Psoas muscle (tissue), 8 donors: ENCODE data around the gene TRPM3. TPM values are rescaled to one million over a fixed set of nuclear protein-coding genes. Genes with fewer than 3 reads are reported as not detected.

Experiments used
- ATAC-seq, 4 donors: fragments of 200-7000 bp; cut with Tn5 transposase; one replicate each; pipeline ENCODE4 v1.9.1; 2020; ENCODE audit warnings: moderate library complexity in 3 of 4, mild to moderate bottlenecking in 2 of 4
- DNase-seq, 2 donors: peaks; one replicate each; pipeline ENCODE4 v3.0.0-alpha.2; 2020
- H3K27ac ChIP-seq: fragments of 200-600 bp; one replicate; pipeline ENCODE4 v1.8.0; 2022
- H3K27me3 ChIP-seq, 3 donors: fragments of 200-600 bp in 1 of 3; one replicate each; pipeline versions ENCODE4 v1.6.1 to v1.8.0; 2013 to 2022; ENCODE audit warnings: low read length in 2 of 3, mild to moderate bottlenecking in 2 of 3, moderate library complexity in 1 of 3; ENCODE audit not compliant: insufficient read depth in 3 of 3
- H3K36me3 ChIP-seq, 2 donors: fragments of 200-600 bp in 1 of 2; one replicate each; pipeline versions ENCODE4 v1.6.1 to v1.8.0; 2013 to 2022; ENCODE audit warnings: low read depth in 1 of 2, mild to moderate bottlenecking in 1 of 2, moderate library complexity in 1 of 2; ENCODE audit not compliant: insufficient read depth in 1 of 2
- H3K4me1 ChIP-seq: fragments of 200-600 bp; one replicate; pipeline ENCODE4 v1.8.0; 2022
- H3K4me3 ChIP-seq: fragments of 200-600 bp; one replicate; pipeline ENCODE4 v1.8.0; 2022; ENCODE audit warnings: mild to moderate bottlenecking
- H3K9me3 ChIP-seq: fragments of 200-600 bp; one replicate; pipeline ENCODE4 v1.8.0; 2022
- CTCF ChIP-seq: fragments of 200-600 bp; IDR thresholded peaks from one replicate; pipeline ENCODE4 v1.8.0; 2022; ENCODE audit warnings: antibody characterized with exemption
- WGBS, 3 donors: extraction: QIAGEN DNeasy Blood & Tissue Kit; methylation state at CpG; one replicate each; pipeline versions ENCODE4 v1.1.6 to v1.1.7; 2013; 5-methylcytosine and 5-hydroxymethylcytosine counted together
- intact Hi-C, 2 donors: fragments of 100-400 bp; cut with DNase I; formaldehyde crosslinking; loops; one replicate each; pipeline versions ENCODE4 v1.11.0 to v1.14.2; 2022
- polyA plus RNA-seq, 3 donors: library from polyadenylated mRNA; stranded (reverse); fragments of 200-250 nt; gene quantifications; one replicate each; pipeline ENCODE4 v1.2.3, GENCODE V29; 2013
- total RNA-seq, 4 donors: library from RNA; stranded (reverse); fragmentation: NEBNext Ultra II Directional in 2 of 4; extraction: Animal tissue kit (Norgen Biotek cat#: 25700) in 2 of 4; gene quantifications; one replicate each; pipeline versions ENCODE4 v1.2.1 to v1.2.4, GENCODE V29; 2021 to 2023
- donor health status: healthy with polysubstance abuse.
- donor health status: DM: no; HTN: no; CAD: no; lungs with moderate emphysema.
- donor health status: Bipolar disorder and iron deficiency.
- donor health status: healthy.
- donor health status: DM: yes; HTN: yes; CAD: no.
- donor health status: DM: no; HTN: no; CAD: no.
- donor health status: DM: no; HTN: no; CAD: no.
- donor health status: DM: yes; HTN: yes; CAD: no.

The TRPM3 gene
- total and polyA plus RNA-seq, 7 donors: 0.01 to 0.16 (median 0.06) TPM; not detected in 3

GRCh38 chr9:71004196-71004595 lies 117.2 kb downstream of the TRPM3 start:
- no peak overlapping the region for H3K27ac ChIP-seq
- H3K36me3 ChIP-seq: no peaks in the 10 kb centered on the region
- intact Hi-C loops: loop anchor here (5.0 to 10.0 kb wide), 2 partner anchors 359 to 362 kb away; no protein-coding TSS in a partner anchor
- peaks cover 7% of the 10 kb centered on the region for H3K9me3 ChIP-seq
- ATAC-seq: no peak
- WGBS, 3 donors: 95 to 97% (median 96%) methylated on average over 4 of the region's 4 CpGs
- no peak for TF ChIP-seq CTCF
- no peaks in the 10 kb centered on the region for H3K4me1 ChIP-seq
- no peak for DNase-seq
- no peak overlapping the region for H3K4me3 ChIP-seq
- peaks cover 0 to 2% (median 0%) of the 10 kb centered on the region in 3 donors for H3K27me3 ChIP-seq

DNA sequence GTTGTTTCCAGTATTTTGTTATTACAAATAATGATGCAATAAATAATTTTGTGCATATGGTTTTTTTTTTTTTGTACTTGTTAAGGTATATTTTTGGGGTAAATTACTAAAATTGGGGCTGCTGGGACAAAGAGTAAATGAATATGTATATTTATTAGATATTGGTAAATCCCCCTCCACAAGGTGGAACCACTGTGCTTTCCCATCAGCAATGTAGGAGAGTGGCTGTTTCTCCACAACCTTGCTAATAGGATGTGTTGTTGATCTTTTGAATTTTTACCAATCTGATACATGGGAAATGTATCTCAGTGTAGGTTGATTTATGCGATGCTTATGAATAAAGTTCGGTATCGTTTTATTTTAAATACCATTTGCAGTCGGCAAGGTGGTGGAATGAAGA lies 118.1 kb downstream of the TRPM3 start:
- Histone ChIP-seq H3K27ac (no peak overlapping the region), H3K4me3 (no peak overlapping the region), H3K4me1 (no peaks in the 10 kb centered on the region), H3K27me3 (peaks cover 0 to 2% (median 0%) of the 10 kb centered on the region in 3 donors), H3K36me3 (no peaks in the 10 kb centered on the region), H3K9me3 (peaks cover 7% of the 10 kb centered on the region)
- intact Hi-C loops: loop anchor here (5.0 to 10.0 kb wide), 2 partner anchors 359 to 361 kb away; no protein-coding TSS in a partner anchor
- 97 to 98% (median 97%) methylated on average over 4 of the region's 4 CpGs for WGBS, 3 donors
- ATAC-seq (no peak), DNase-seq (no peak)
- no peak for TF ChIP-seq CTCF

- intact Hi-C loops: loop anchor here (5.0 to 10.0 kb wide), 2 partner anchors 357 to 360 kb away; no protein-coding TSS in a partner anchor
- peaks cover 7% of the 10 kb centered on the region for H3K9me3 ChIP-seq
- peaks cover 0 to 2% (median 0%) of the 10 kb centered on the region in 3 donors for H3K27me3 ChIP-seq
- H3K27ac ChIP-seq: no peak overlapping the region
- H3K36me3 ChIP-seq: no peaks in the 10 kb centered on the region
- no peak overlapping the region for H3K4me3 ChIP-seq
- H3K4me1 ChIP-seq: no peaks in the 10 kb centered on the region
- ATAC-seq (no peak), DNase-seq (no peak)
- peak; percentile 38 for TF ChIP-seq CTCF
- 65 to 77% (median 66%) methylated on average over 5 of the region's 5 CpGs for WGBS, 3 donors
Measured at GRCh38 chr9:71001780-71002386, 119.5 kb downstream of the TRPM3 start.

DNA sequence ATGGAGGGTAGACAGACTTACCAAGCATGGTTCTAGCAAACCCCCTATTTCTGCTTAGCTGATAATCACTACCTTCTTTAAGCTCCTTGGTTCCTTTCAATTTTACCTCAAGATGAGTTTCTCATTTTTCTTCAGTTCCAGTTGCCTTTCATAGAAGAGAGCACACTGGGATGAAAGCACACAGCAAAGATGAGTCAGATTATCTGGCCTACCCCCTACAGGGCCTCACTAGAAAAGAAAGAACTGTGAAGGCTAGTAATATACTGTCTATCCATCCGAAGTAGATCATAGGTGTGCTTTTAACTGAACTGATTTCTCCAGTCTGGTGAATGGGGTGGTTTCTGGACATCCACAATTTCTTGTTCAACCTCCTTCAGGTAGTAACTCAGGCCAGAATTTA lies 122.5 kb downstream of the TRPM3 start:
- Histone ChIP-seq H3K27ac (no peak overlapping the region), H3K36me3 (no peaks in the 10 kb centered on the region), H3K27me3 (peaks cover 0 to 2% (median 0%) of the 10 kb centered on the region in 3 donors), H3K4me3 (no peak overlapping the region), H3K4me1 (no peaks in the 10 kb centered on the region), H3K9me3 (no peaks in the 10 kb centered on the region)
- DNase-seq (no peak), ATAC-seq (no peak)
- intact Hi-C loops: no loop called here
- 63 to 74% (median 67%) methylated on average over 1 of the region's 1 CpG for WGBS, 3 donors
- no peak for TF ChIP-seq CTCF

- TF ChIP-seq CTCF: no peak
- no peak for ATAC-seq
- Histone ChIP-seq H3K27me3 (no peaks in the 10 kb centered on the region), H3K4me3 (no peak overlapping the region), H3K36me3 (no peaks in the 10 kb centered on the region), H3K9me3 (no peaks in the 10 kb centered on the region), H3K4me1 (no peaks in the 10 kb centered on the region), H3K27ac (no peak overlapping the region)
- WGBS, 3 donors: 29 to 34% (median 30%) methylated on average over 4 of the region's 4 CpGs
- no peak for DNase-seq
- intact Hi-C loops: no loop called here
Measured at GRCh38 chr9:70995511-70995910, 125.9 kb downstream of the TRPM3 start.
